ENCODE data around the gene MYO1B.

DNA sequence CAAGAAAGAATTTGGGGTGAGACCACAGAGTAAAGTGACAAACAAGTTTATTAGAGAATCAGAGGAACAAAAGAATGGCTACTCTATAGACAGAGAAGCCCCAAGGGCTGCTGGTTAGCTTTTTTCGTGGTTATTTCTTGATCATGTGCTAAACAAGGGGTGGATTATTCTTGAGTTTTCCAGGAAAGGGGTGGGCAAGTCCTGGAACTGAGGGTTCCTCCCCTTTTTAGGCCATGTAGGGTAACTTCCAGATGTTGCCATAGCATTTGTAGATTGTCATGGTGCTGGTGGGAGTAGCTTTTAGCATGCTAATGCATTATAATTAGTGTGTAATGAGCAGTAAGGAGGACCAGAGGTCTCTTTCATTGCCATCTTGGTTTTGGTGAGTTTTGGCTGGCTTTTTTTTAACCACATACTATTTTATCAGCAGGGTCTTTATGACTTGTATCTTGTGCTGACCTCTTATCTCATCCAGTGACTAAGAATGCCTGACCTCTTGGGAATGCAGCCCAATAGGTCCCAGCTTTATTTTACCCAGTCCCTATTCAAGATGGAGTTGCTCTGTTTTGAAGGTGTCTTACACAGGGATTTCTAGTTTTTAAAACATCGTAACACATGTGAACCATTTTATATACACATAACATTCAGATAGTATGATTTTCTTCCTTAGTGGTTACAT lies 77.8 kb downstream of the MYO1B start:
- TF ChIP-seq, protein P1, sequence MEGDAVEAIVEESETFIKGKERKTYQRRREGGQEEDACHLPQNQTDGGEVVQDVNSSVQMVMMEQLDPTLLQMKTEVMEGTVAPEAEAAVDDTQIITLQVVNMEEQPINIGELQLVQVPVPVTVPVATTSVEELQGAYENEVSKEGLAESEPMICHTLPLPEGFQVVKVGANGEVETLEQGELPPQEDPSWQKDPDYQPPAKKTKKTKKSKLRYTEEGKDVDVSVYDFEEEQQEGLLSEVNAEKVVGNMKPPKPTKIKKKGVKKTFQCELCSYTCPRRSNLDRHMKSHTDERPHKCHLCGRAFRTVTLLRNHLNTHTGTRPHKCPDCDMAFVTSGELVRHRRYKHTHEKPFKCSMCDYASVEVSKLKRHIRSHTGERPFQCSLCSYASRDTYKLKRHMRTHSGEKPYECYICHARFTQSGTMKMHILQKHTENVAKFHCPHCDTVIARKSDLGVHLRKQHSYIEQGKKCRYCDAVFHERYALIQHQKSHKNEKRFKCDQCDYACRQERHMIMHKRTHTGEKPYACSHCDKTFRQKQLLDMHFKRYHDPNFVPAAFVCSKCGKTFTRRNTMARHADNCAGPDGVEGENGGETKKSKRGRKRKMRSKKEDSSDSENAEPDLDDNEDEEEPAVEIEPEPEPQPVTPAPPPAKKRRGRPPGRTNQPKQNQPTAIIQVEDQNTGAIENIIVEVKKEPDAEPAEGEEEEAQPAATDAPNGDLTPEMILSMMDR (IDR thresholded peaks at IDR 0.05; ENCODE audit: control extremely low read depth in 1 of 3, insufficient read depth in 1 of 3, low read depth in 1 of 3, low read length in 3 of 3), result no peak
- TF ChIP-seq TBP (IDR thresholded peaks at IDR 0.05; ENCODE audit: low read depth, low read length), result no peak
- TF ChIP-seq BCL11A (IDR thresholded peaks at IDR 0.05; ENCODE audit: low read depth in 2 of 2, low read length in 2 of 2), result no peak

Data from H1 (cell line).